Measurements from ENCODE around the gene EEPD1. TPM values are rescaled to one million over a fixed set of nuclear protein-coding genes. Genes with fewer than 3 reads are reported as not detected.

The EEPD1 gene
- total and polyA plus RNA-seq, 5 donors from 2014 or later = 9.2 to 24.4 (median 11.1) TPM

DNA sequence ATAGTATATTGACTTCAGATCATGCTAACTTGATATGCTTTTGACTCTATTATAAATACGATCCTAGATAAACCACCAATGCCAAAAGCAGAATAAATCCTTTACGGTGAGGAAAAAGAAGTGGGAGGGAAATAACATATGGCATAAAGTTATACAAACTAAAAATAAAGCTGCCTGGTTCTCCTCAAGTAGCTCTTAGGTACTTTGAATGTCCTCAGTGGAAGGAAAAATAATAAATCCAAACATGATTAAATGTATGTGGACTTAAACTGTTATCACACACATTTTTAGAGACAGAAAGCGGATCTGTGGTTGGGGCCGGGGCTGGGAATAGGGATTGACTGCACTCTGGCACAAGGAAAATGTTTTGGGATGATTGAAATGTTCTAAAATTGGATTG lies 23.6 kb downstream of the EEPD1 start:
- H3K4me1 Mint-ChIP-seq = peaks cover 0 to 3% (median under 1%) of the 10 kb centered on the region in 4 donors
- Histone ChIP-seq H3K27me3 (ENCODE audit: control insufficient read depth, insufficient read depth, low read length) (no peaks in the 10 kb centered on the region), H3K4me1 (ENCODE audit: control insufficient read depth, insufficient read depth, low read length, poor library complexity, severe bottlenecking) (peaks cover under 1% of the 10 kb centered on the region), H3K27ac (ENCODE audit: insufficient read depth, low read length, poor library complexity, severe bottlenecking) (no peak overlapping the region), H3K4me3 (ENCODE audit: low read depth, low read length) (no peak overlapping the region), H3K9me3 (ENCODE audit: control insufficient read depth in 2 of 2, low read length in 2 of 2) (no peaks in the 10 kb centered on the region), H3K36me3 (ENCODE audit: control insufficient read depth, insufficient read depth, low read length) (no peaks in the 10 kb centered on the region)
- ATAC-seq (ENCODE audit: low read depth in 2 of 2) (no peak), DNase-seq (no peak)
- H3K4me3 Mint-ChIP-seq = no peak overlapping the region
- no peaks in the 10 kb centered on the region for H3K36me3 Mint-ChIP-seq
- H3K27me3 Mint-ChIP-seq = no peaks in the 10 kb centered on the region
- H3K9me3 Mint-ChIP-seq = peaks cover 0 to 1% (median 0%) of the 10 kb centered on the region in 7 donors
- no peak overlapping the region for H3K27ac Mint-ChIP-seq

DNA sequence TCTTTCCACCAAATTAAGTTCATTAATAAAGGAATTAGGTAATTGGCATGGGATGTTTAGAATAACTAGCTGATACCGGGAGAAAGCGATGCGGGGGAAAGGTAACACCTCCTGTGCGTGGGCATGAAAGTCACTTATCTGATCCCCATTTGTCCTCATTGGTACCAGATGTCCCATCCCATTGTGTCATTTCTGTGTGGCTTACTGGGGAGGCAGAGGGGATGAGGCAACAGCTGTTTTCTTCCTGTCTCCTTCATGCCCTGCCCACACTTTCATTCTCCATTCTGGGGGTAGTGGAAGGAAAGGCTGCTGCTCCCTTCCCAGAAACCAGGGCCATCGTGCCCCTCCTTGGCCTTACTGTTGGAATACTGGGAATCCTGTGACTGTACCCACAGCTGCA lies 27.1 kb downstream of the EEPD1 start:
- ATAC-seq (ENCODE audit: low read depth in 2 of 2) (no peak), DNase-seq (no peak)
- H3K4me1 Mint-ChIP-seq = no peaks in the 10 kb centered on the region
- H3K4me1 ChIP-seq (ENCODE audit: control insufficient read depth, insufficient read depth, low read length, poor library complexity, severe bottlenecking) = no peaks in the 10 kb centered on the region
- no peak overlapping the region for H3K4me3 Mint-ChIP-seq
- peaks cover 0 to 1% (median 0%) of the 10 kb centered on the region in 7 donors for H3K9me3 Mint-ChIP-seq
- H3K27me3 Mint-ChIP-seq = no peaks in the 10 kb centered on the region
- no peaks in the 10 kb centered on the region for H3K9me3 ChIP-seq (ENCODE audit: control insufficient read depth in 2 of 2, low read length in 2 of 2)
- no peaks in the 10 kb centered on the region for H3K27me3 ChIP-seq (ENCODE audit: control insufficient read depth, insufficient read depth, low read length)
- no peak overlapping the region for H3K27ac Mint-ChIP-seq
- no peak overlapping the region for H3K4me3 ChIP-seq (ENCODE audit: low read depth, low read length)
- H3K27ac ChIP-seq (ENCODE audit: insufficient read depth, low read length, poor library complexity, severe bottlenecking) = no peak overlapping the region
- no peaks in the 10 kb centered on the region for H3K36me3 ChIP-seq (ENCODE audit: control insufficient read depth, insufficient read depth, low read length)
- H3K36me3 Mint-ChIP-seq = no peaks in the 10 kb centered on the region

DNA sequence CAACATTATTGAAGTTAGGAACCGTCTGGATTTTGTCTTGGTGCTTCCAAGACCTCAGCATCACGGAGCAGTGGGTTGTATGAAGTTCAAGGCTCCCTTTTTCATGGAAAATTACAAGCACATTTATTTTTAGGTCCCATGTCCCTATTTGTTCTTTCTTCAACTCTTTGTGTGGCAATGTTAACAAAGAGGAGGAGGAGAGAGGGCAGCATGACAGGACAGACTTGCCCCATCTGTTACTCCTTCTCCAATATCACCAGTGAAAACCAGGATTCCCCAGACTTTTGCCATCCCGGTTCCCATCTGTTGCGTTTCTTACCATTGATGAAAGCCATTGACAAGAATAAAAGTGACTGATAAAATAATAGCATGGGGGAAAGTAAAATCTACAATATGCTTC lies 28.6 kb downstream of the EEPD1 start:
- DNase-seq = no peak
- Histone ChIP-seq H3K27ac (ENCODE audit: insufficient read depth, low read length, poor library complexity, severe bottlenecking) (no peak overlapping the region), H3K36me3 (ENCODE audit: control insufficient read depth, insufficient read depth, low read length) (no peaks in the 10 kb centered on the region), H3K4me1 (ENCODE audit: control insufficient read depth, insufficient read depth, low read length, poor library complexity, severe bottlenecking) (no peaks in the 10 kb centered on the region), H3K27me3 (ENCODE audit: control insufficient read depth, insufficient read depth, low read length) (no peaks in the 10 kb centered on the region), H3K4me3 (ENCODE audit: low read depth, low read length) (no peak overlapping the region), H3K9me3 (ENCODE audit: control insufficient read depth in 2 of 2, low read length in 2 of 2) (no peaks in the 10 kb centered on the region)
- no peak for ATAC-seq (ENCODE audit: low read depth in 2 of 2)
- no peaks in the 10 kb centered on the region for H3K4me1 Mint-ChIP-seq
- H3K4me3 Mint-ChIP-seq = no peak overlapping the region
- H3K27ac Mint-ChIP-seq = no peak overlapping the region
- H3K27me3 Mint-ChIP-seq = no peaks in the 10 kb centered on the region
- H3K36me3 Mint-ChIP-seq = no peaks in the 10 kb centered on the region
- peaks cover 0 to 1% (median 0%) of the 10 kb centered on the region in 7 donors for H3K9me3 Mint-ChIP-seq

DNA sequence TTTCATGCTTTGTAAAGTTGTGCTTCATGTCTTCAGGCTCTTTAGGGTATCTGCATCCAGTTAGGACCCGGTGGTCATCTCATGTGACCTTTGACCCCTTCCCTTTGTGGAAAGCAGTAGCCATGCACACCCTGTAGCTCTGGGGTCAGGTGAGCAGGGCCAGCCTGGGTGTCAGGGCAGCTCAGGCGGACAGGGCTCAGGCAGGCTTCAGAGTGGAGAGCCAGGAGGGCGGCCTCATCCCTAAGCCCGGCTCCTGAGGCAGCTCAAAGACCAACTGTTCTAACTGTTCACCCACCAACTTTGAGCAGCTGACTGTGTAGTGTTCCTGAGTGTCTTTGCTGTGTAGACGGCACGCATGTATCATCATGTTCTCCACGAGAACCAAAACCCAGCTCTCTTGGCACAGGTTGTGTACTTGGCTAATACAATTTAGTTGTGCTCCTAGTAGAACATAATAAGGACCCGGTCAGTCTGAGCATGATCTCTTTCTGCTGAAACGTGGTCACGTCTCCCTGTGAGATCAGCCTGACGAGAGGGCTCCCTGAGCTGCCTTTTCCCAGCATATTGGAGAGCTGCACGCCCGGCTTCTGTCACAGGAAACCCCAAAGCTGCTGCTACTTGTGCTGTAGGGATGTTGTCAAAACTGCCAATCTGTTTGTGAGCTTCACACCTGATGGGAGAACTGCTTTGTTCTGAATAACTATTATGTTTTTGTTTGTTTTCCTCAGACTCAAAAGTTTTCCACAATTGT lies 30.0 kb downstream of the EEPD1 start:
- Mint-ChIP-seq H3K4me1 (no peaks in the 10 kb centered on the region), H3K27ac (no peak overlapping the region), H3K9me3 (no peaks in the 10 kb centered on the region), H3K36me3 (no peaks in the 10 kb centered on the region), H3K27me3 (no peaks in the 10 kb centered on the region), H3K4me3 (no peak overlapping the region)
- no peaks in the 10 kb centered on the region for H3K27me3 ChIP-seq (ENCODE audit: control insufficient read depth, insufficient read depth, low read length)
- H3K36me3 ChIP-seq (ENCODE audit: control insufficient read depth, insufficient read depth, low read length) = no peaks in the 10 kb centered on the region
- H3K27ac ChIP-seq (ENCODE audit: insufficient read depth, low read length, poor library complexity, severe bottlenecking) = no peak overlapping the region
- ATAC-seq (ENCODE audit: low read depth in 2 of 2) (no peak), DNase-seq (no peak)
- no peaks in the 10 kb centered on the region for H3K4me1 ChIP-seq (ENCODE audit: control insufficient read depth, insufficient read depth, low read length, poor library complexity, severe bottlenecking)
- no peaks in the 10 kb centered on the region for H3K9me3 ChIP-seq (ENCODE audit: control insufficient read depth in 2 of 2, low read length in 2 of 2)
- no peak overlapping the region for H3K4me3 ChIP-seq (ENCODE audit: low read depth, low read length)

DNA sequence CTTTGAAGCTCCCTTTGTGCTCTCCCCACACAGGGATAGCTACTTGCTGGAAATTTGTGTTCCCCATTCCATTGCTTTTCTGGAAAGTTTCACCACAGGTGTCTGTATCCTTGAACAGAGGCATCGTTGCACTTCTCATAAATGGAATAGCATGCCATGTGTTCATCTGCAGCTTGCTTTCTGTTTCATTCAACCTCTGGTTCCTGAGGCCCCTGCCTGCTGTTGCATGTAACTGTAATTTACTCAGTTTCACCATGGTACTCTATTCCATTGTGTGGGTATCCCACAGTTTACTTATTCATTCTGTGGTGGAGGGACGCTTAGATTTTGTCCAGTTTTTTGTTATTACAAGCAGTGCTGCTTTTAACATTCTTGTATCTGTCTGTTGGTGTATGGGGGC lies 32.0 kb downstream of the EEPD1 start:
- Histone ChIP-seq H3K4me3 (ENCODE audit: low read depth, low read length) (no peak overlapping the region), H3K4me1 (ENCODE audit: control insufficient read depth, insufficient read depth, low read length, poor library complexity, severe bottlenecking) (no peaks in the 10 kb centered on the region), H3K27me3 (ENCODE audit: control insufficient read depth, insufficient read depth, low read length) (no peaks in the 10 kb centered on the region), H3K36me3 (ENCODE audit: control insufficient read depth, insufficient read depth, low read length) (no peaks in the 10 kb centered on the region), H3K27ac (ENCODE audit: insufficient read depth, low read length, poor library complexity, severe bottlenecking) (no peak overlapping the region), H3K9me3 (ENCODE audit: control insufficient read depth in 2 of 2, low read length in 2 of 2) (no peaks in the 10 kb centered on the region)
- ATAC-seq (ENCODE audit: low read depth in 2 of 2) (no peak), DNase-seq (no peak)
- Mint-ChIP-seq H3K4me3 (no peak overlapping the region), H3K9me3 (no peaks in the 10 kb centered on the region), H3K4me1 (no peaks in the 10 kb centered on the region), H3K36me3 (no peaks in the 10 kb centered on the region), H3K27ac (no peak overlapping the region), H3K27me3 (no peaks in the 10 kb centered on the region)

DNA sequence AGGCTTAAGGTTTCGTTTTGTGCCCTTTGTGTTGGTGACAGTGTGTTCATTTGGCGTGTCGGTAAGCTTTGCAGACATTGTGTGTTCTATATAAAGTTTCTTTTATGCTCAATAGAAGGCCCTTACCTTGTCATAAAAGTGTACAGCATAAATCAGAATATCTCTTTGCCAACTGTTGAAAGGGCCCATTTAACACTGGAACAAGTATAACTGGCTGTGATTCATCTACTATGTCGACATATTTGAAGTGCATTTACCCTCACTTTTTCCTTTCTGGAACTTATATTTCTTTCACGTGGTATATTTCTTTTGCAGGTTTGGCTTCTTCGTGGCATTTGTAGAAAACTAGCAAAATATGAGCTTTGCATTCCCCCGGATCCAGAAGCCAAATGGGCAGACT lies 32.7 kb downstream of the EEPD1 start:
- H3K4me3 Mint-ChIP-seq = no peak overlapping the region
- Histone ChIP-seq H3K36me3 (ENCODE audit: control insufficient read depth, insufficient read depth, low read length) (no peaks in the 10 kb centered on the region), H3K4me3 (ENCODE audit: low read depth, low read length) (no peak overlapping the region), H3K9me3 (ENCODE audit: control insufficient read depth in 2 of 2, low read length in 2 of 2) (no peaks in the 10 kb centered on the region), H3K27ac (ENCODE audit: insufficient read depth, low read length, poor library complexity, severe bottlenecking) (no peak overlapping the region), H3K27me3 (ENCODE audit: control insufficient read depth, insufficient read depth, low read length) (no peaks in the 10 kb centered on the region), H3K4me1 (ENCODE audit: control insufficient read depth, insufficient read depth, low read length, poor library complexity, severe bottlenecking) (no peaks in the 10 kb centered on the region)
- H3K36me3 Mint-ChIP-seq = no peaks in the 10 kb centered on the region
- H3K9me3 Mint-ChIP-seq = no peaks in the 10 kb centered on the region
- peaks cover 0 to under 1% (median 0%) of the 10 kb centered on the region in 4 donors for H3K4me1 Mint-ChIP-seq
- H3K27ac Mint-ChIP-seq = no peak overlapping the region
- ATAC-seq (ENCODE audit: low read depth in 2 of 2) = no peak
- DNase-seq = no peak
- no peaks in the 10 kb centered on the region for H3K27me3 Mint-ChIP-seq

DNA sequence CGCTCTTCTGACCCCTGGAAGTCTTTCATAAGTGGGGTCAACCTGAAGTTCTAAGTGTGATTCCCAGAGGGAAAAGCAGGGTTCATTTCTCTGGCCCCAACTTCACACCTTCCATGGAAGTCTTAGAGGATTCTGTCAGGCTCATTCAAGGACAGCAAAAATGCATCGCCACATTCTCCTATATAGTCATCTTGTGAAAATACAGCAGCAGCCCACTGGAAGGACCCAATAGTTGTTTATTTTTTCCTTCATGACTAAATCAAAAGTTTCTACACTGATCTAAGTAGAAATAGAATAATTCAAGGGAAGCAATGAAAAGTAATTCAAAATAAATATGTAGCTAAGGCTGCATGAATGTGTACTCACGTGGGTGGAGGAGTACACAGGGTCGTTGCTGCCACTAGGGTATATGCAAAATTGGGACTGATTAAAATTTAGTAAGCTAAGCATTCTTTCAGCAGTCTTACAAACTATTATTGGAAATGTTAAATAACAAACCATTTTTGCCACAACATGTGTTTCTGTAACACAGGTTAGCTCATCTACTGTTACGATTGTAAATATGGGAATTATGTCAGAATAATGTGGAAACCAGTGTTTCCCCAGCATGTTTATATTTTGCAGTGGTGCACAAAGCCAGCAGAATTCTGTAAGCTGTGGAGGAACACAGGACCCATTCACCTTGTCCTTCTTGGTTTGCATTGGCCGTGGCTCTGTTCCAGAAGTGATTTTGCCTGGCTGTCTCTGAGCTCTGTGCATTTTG lies 33.5 kb downstream of the EEPD1 start:
- ATAC-seq (ENCODE audit: low read depth in 2 of 2) (no peak), DNase-seq (no peak)
- no peaks in the 10 kb centered on the region for H3K4me1 ChIP-seq (ENCODE audit: control insufficient read depth, insufficient read depth, low read length, poor library complexity, severe bottlenecking)
- H3K4me3 Mint-ChIP-seq = no peak overlapping the region
- H3K9me3 ChIP-seq (ENCODE audit: control insufficient read depth in 2 of 2, low read length in 2 of 2) = no peaks in the 10 kb centered on the region
- no peak overlapping the region for H3K27ac ChIP-seq (ENCODE audit: insufficient read depth, low read length, poor library complexity, severe bottlenecking)
- H3K27ac Mint-ChIP-seq = no peak overlapping the region
- no peak overlapping the region for H3K4me3 ChIP-seq (ENCODE audit: low read depth, low read length)
- no peaks in the 10 kb centered on the region for H3K27me3 ChIP-seq (ENCODE audit: control insufficient read depth, insufficient read depth, low read length)
- no peaks in the 10 kb centered on the region for H3K27me3 Mint-ChIP-seq
- no peaks in the 10 kb centered on the region for H3K9me3 Mint-ChIP-seq
- no peaks in the 10 kb centered on the region for H3K36me3 ChIP-seq (ENCODE audit: control insufficient read depth, insufficient read depth, low read length)
- H3K36me3 Mint-ChIP-seq = no peaks in the 10 kb centered on the region
- H3K4me1 Mint-ChIP-seq = peaks cover 0 to 6% (median 0%) of the 10 kb centered on the region in 4 donors

DNA sequence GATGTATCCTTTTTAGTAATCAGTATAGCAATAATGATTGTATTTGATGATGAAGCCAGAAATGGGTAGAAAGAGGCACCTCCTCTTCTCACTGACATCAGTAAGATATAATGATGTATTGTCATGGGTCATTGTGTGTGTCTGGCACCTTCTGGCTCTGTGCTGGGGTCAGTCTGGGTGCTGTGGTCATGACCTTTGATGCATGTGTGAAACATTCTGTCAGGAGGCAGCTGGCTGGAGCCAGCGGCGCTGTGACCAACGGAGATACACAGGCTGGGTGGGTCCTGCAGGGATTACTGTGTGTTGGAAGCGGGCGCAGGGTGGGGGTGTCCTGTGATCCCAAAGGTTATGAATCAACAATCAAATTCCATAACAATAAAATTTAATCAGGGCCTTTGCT lies 35.2 kb downstream of the EEPD1 start:
- Histone ChIP-seq H3K4me1 (ENCODE audit: control insufficient read depth, insufficient read depth, low read length, poor library complexity, severe bottlenecking) (no peaks in the 10 kb centered on the region), H3K27ac (ENCODE audit: insufficient read depth, low read length, poor library complexity, severe bottlenecking) (no peak overlapping the region), H3K36me3 (ENCODE audit: control insufficient read depth, insufficient read depth, low read length) (no peaks in the 10 kb centered on the region), H3K27me3 (ENCODE audit: control insufficient read depth, insufficient read depth, low read length) (no peaks in the 10 kb centered on the region), H3K9me3 (ENCODE audit: control insufficient read depth in 2 of 2, low read length in 2 of 2) (no peaks in the 10 kb centered on the region), H3K4me3 (ENCODE audit: low read depth, low read length) (no peak overlapping the region)
- no peak for ATAC-seq (ENCODE audit: low read depth in 2 of 2)
- H3K4me1 Mint-ChIP-seq = peaks cover 0 to 6% (median 0%) of the 10 kb centered on the region in 4 donors
- no peaks in the 10 kb centered on the region for H3K27me3 Mint-ChIP-seq
- H3K27ac Mint-ChIP-seq = no peak overlapping the region
- no peak for DNase-seq
- no peak overlapping the region for H3K4me3 Mint-ChIP-seq
- H3K9me3 Mint-ChIP-seq = no peaks in the 10 kb centered on the region
- no peaks in the 10 kb centered on the region for H3K36me3 Mint-ChIP-seq
